IMR-90 (cell line): ENCODE results near the gene MTX2. TPM values are rescaled to one million over a fixed set of nuclear protein-coding genes. Genes with fewer than 3 reads are reported as not detected.

ENCODE experiments used
- ATAC-seq: fragments of 200-7000 bp; cut with Tn5 transposase; 2 replicates; pipeline ENCODE4 v1.9.1; 2020; ENCODE audit warnings: low read depth, mild to moderate bottlenecking, moderate library complexity
- BruUV-seq: library from RNA; stranded (reverse); fragments of 400-500 nt; replicated peaks from 2 replicates; lab custom pipeline; 2021; lab: Mats Ljungman, UMichigan
- CTCF ChIA-PET: fragments of 300-600 bp; formaldehyde crosslinking; extraction: SDS; loops from one replicate; lab custom pipeline; 2021; ENCODE audit warnings: antibody characterized with exemption; lab: Yijun Ruan, JAX
- POLR2A ChIA-PET: fragments of 300-600 bp; sonication (Branson Sonifier 250); formaldehyde crosslinking; loops from one replicate; lab custom pipeline; 2022; ENCODE audit warnings: antibody characterized with exemption; ENCODE audit not compliant: unreplicated experiment; lab: Charles Lee
- DNase-seq: peaks from one replicate; pipeline ENCODE4 v3.0.0; 2013
- H2AFZ ChIP-seq: replicated peaks from 2 replicates; pipeline ENCODE3; 2013; ENCODE audit warnings: low read length, mild to moderate bottlenecking; ENCODE audit not compliant: poor library complexity
- H2AK5ac ChIP-seq: 2 replicates; pipeline ENCODE4 v1.6.1; 2013; ENCODE audit warnings: low read depth, low read length, inconsistent platforms
- H2AK9ac ChIP-seq: replicated peaks from 2 replicates; pipeline ENCODE3; 2013; ENCODE audit warnings: mild to moderate bottlenecking, low read depth, low read length, moderate library complexity; ENCODE audit not compliant: poor library complexity
- H2BK120ac ChIP-seq: 2 replicates; pipeline ENCODE4 v1.6.1; 2013; ENCODE audit warnings: low read depth, low read length, inconsistent platforms
- H2BK15ac ChIP-seq: 3 replicates; pipeline ENCODE4 v1.6.1; 2013; ENCODE audit warnings: low read depth, low read length, inconsistent platforms
- H2BK20ac ChIP-seq: 2 replicates; pipeline ENCODE4 v1.6.1; 2013; ENCODE audit warnings: low read depth, mild to moderate bottlenecking, inconsistent platforms, low read length, moderate library complexity
- H2BK5ac ChIP-seq: 2 replicates; pipeline ENCODE4 v1.6.1; 2013; ENCODE audit warnings: mild to moderate bottlenecking, low read depth, low read length, inconsistent platforms; ENCODE audit not compliant: poor library complexity, severe bottlenecking
- H3K14ac ChIP-seq: replicated peaks from 2 replicates; pipeline ENCODE4 v1.6.1; 2013; ENCODE audit warnings: low read depth, low read length, inconsistent platforms
- H3K18ac ChIP-seq: 2 replicates; pipeline ENCODE4 v1.6.1; 2013; ENCODE audit warnings: low read depth, low read length, control low read depth
- H3K23ac ChIP-seq: 2 replicates; pipeline ENCODE4 v1.6.1; 2013; ENCODE audit warnings: low read depth, low read length, inconsistent platforms
- H3K27ac ChIP-seq: 2 replicates; pipeline ENCODE4 v1.5.1; 2013; ENCODE audit warnings: mild to moderate bottlenecking, control low read depth, low read length; ENCODE audit not compliant: insufficient read depth
- H3K27me3 ChIP-seq: 2 replicates; pipeline ENCODE4 v1.6.1; 2013; ENCODE audit warnings: low read length; ENCODE audit not compliant: control insufficient read depth, insufficient read depth
- H3K36me3 ChIP-seq: 2 replicates; pipeline ENCODE4 v1.6.1; 2013; ENCODE audit warnings: low read length, mixed read lengths; ENCODE audit not compliant: control insufficient read depth, insufficient read depth
- H3K4ac ChIP-seq: 2 replicates; pipeline ENCODE4 v1.6.1; 2013; ENCODE audit warnings: low read depth, low read length, inconsistent platforms
- H3K4me1 ChIP-seq: 2 replicates; pipeline ENCODE4 v1.6.1; 2013; ENCODE audit warnings: low read length, mixed read lengths; ENCODE audit not compliant: control insufficient read depth, insufficient read depth
- H3K4me2 ChIP-seq: 2 replicates; pipeline ENCODE4 v1.6.1; 2013; ENCODE audit warnings: low read depth, mild to moderate bottlenecking, control low read depth, low read length, moderate library complexity
- H3K4me3 ChIP-seq: 2 replicates; pipeline ENCODE4 v1.5.1; 2013; ENCODE audit warnings: low read depth, mild to moderate bottlenecking, control low read depth, low read length, moderate library complexity; ENCODE audit not compliant: insufficient read depth
- H3K56ac ChIP-seq: 2 replicates; pipeline ENCODE4 v1.6.1; 2013; ENCODE audit warnings: low read length, inconsistent platforms; ENCODE audit not compliant: insufficient read depth; ENCODE audit errors: extremely low read depth
- H3K79me1 ChIP-seq, 2 experiments: 2 replicates each; pipeline ENCODE4 v1.6.1; 2013; ENCODE audit warnings: low read length in 2 of 2, inconsistent platforms in 1 of 2, low read depth in 1 of 2
- H3K9ac ChIP-seq: 2 replicates; pipeline ENCODE4 v1.6.1; 2013; ENCODE audit warnings: low read depth, low read length, control low read depth
- H3K9me1 ChIP-seq: 2 replicates; pipeline ENCODE4 v1.6.1; 2013; ENCODE audit warnings: low read length, inconsistent platforms; ENCODE audit not compliant: insufficient read depth
- H3K9me3 ChIP-seq: 2 replicates; pipeline ENCODE4 v1.6.1; 2013; ENCODE audit warnings: low read length; ENCODE audit not compliant: control insufficient read depth, insufficient read depth
- H4K20me1 ChIP-seq: 2 replicates; pipeline ENCODE4 v1.6.1; 2013; ENCODE audit warnings: low read length, inconsistent platforms; ENCODE audit not compliant: insufficient read depth
- H4K5ac ChIP-seq: 2 replicates; pipeline ENCODE4 v1.6.1; 2013; ENCODE audit warnings: mild to moderate bottlenecking, low read depth, low read length, control low read depth
- H4K8ac ChIP-seq, 2 experiments: 2 replicates each; pipeline ENCODE4 v1.6.1; 2013; ENCODE audit warnings: low read depth in 2 of 2, low read length in 2 of 2, control low read depth in 1 of 2, inconsistent platforms in 1 of 2
- H4K91ac ChIP-seq: 2 replicates; pipeline ENCODE4 v1.6.1; 2013; ENCODE audit warnings: low read depth, low read length, inconsistent platforms; ENCODE audit not compliant: insufficient read depth
- FOS ChIP-seq: fragments of 150-350 bp; IDR thresholded peaks from 2 replicates; pipeline ENCODE4 v1.6.1; 2016; ENCODE audit warnings: low read depth, low read length
- MAFK ChIP-seq: IDR thresholded peaks from 2 replicates; pipeline ENCODE4 v1.6.1; 2012; ENCODE audit warnings: low read depth, low read length, improper control_type of control experiment
- WGBS, 2 experiments: methylation state at CpG; one replicate each; pipeline versions ENCODE4 v1.1.5 to v1.1.7; 2013; ENCODE audit warnings: missing lambda C conversion rate in 2 of 2; ENCODE audit not compliant: insufficient read length in 1 of 2; ENCODE audit errors: extremely low coverage in 2 of 2; 5-methylcytosine and 5-hydroxymethylcytosine counted together
- dilution Hi-C: fragments of 300-500 bp; cut with HindIII; formaldehyde crosslinking; loops from one replicate; pipeline ENCODE4 v1.14.3; 2018; ENCODE audit warnings: low sequenced_read_pairs; ENCODE audit not compliant: unreplicated experiment
- in situ Hi-C: fragments of 300-500 bp; cut with MboI; formaldehyde crosslinking; loops from 3 replicates; pipeline ENCODE4 v1.14.3; 2019; ENCODE audit warnings: low sequenced_read_pairs, inconsistent platforms, mixed read lengths
- intact Hi-C: fragments of 100-400 bp; cut with micrococcal nuclease; formaldehyde crosslinking; loops from 2 replicates; pipeline ENCODE4 v1.10.0; 2022
- polyA plus RNA-seq, 3 experiments: library from polyadenylated mRNA; depleted of rRNA; stranded (reverse); fragments of >200 nt; gene quantifications; 2 replicates each; pipeline ENCODE4 v1.2.3, GENCODE V29; 2012; ENCODE audit warnings: low replicate concordance in 1 of 3
- total RNA-seq: library from RNA; depleted of rRNA; stranded (reverse); fragments of >200 nt; gene quantifications from 2 replicates; pipeline ENCODE4 v1.2.3, GENCODE V29; 2012

MTX2 gene
- total and polyA plus RNA-seq, 2 of the 4 experiments (the other 2 are of a cell fraction), result 24.9 to 37.8 TPM

DNA sequence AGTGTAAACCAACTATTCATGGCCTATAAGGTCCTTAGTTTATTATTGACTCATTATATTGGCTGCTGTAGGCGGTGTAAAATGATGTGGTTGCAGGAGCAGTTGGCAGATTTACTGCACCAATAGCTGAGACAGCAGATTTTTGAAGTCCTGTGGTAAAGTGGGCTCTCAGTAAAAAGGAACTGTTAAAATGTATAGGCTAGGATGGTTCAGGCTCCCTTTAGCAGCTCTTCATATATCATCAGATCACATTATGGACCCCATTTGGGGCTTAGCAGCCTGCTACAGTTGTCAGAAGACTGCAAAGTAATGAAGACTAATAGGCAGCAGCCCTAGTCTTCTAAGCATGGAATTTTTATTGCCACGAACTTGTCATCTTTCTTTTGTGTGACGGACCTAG, 27.8 kb downstream of the MTX2 start:
- in situ Hi-C loops (no loop called here), intact Hi-C loops (no loop called here), dilution Hi-C loops (no loop called here)
- ChIA-PET POLR2A (no interaction called here), CTCF (no interaction called here)
- Histone ChIP-seq H2AK9ac (no peak overlapping the region), H3K18ac (no peak overlapping the region), H4K91ac (no peak overlapping the region), H2BK120ac (no peak overlapping the region), H3K9me1 (peaks cover 4% of the 10 kb centered on the region; the same call in 1 of the 2 replicates), H2BK5ac (no peak overlapping the region), H2AK5ac (no peak overlapping the region), H3K4me3 (no peak overlapping the region), H3K27ac (no peak overlapping the region), H3K79me1 (peaks cover 0 to 6% of the 10 kb centered on the region in 2 experiments; a peak in 2 of 4 replicates), H3K56ac (no peak overlapping the region), H3K36me3 (peaks cover 3% of the 10 kb centered on the region; the same call in 1 of the 2 replicates), H4K8ac (no peak overlapping the region), H4K5ac (no peak overlapping the region), H3K9ac (no peak overlapping the region), H4K20me1 (no peaks in the 10 kb centered on the region), H3K27me3 (no peaks in the 10 kb centered on the region), H2AFZ (no peak overlapping the region), H3K4ac (no peak overlapping the region), H3K9me3 (no peaks in the 10 kb centered on the region), H2BK20ac (no peak overlapping the region), H2BK15ac (no peak overlapping the region), H3K4me2 (no peak overlapping the region), H3K14ac (no peak overlapping the region), H3K4me1 (no peaks in the 10 kb centered on the region), H3K23ac (no peak overlapping the region)
- DNase-seq, result no peak
- no CpG with 5 or more reads among the region's 3 CpGs for WGBS, 2 experiments
- ATAC-seq, result no peak
- BruUV-seq, result no TSS peak
- TF ChIP-seq MAFK (peak; percentile 30; the same call in 1 of the 2 replicates), FOS (no peak)
